Coronary artery (tissue), 2 donors: ENCODE results near the gene LRRK1.
A peak's percentile ranks its signal among the peaks of the same experiment; 100 is the strongest.

Experiments used
- DNase-seq: peaks from one replicate; pipeline ENCODE4 v3.0.0-alpha.2; 2017; ENCODE audit warnings: low spot score
- H3K27ac ChIP-seq, 2 donors: fragments of 200-600 bp; sonication (generic); one replicate each; pipeline ENCODE4 v1.5.1; 2016 to 2019
- H3K4me3 ChIP-seq: fragments of 200-600 bp; sonication (generic); 2 replicates; pipeline ENCODE4 v1.5.1; 2016; ENCODE audit warnings: mild to moderate bottlenecking, moderate library complexity
- CTCF ChIP-seq: fragments of 200-600 bp; sonication (generic); IDR thresholded peaks from one replicate; pipeline ENCODE4 v1.5.1; 2019; ENCODE audit warnings: antibody characterized with exemption

The LRRK1 gene

GRCh38 chr15:100958326-100959065, 39.3 kb downstream of the LRRK1 start:
- Histone ChIP-seq H3K27ac (no peak overlapping the region), H3K4me3 (no peak overlapping the region)
- TF ChIP-seq CTCF, result no peak
- no peak for DNase-seq

GRCh38 chr15:100959066-100960050, 40.2 kb downstream of the LRRK1 start:
- Histone ChIP-seq H3K4me3 (no peak overlapping the region), H3K27ac (no peak overlapping the region)
- no peak for TF ChIP-seq CTCF
- no peak for DNase-seq

DNA sequence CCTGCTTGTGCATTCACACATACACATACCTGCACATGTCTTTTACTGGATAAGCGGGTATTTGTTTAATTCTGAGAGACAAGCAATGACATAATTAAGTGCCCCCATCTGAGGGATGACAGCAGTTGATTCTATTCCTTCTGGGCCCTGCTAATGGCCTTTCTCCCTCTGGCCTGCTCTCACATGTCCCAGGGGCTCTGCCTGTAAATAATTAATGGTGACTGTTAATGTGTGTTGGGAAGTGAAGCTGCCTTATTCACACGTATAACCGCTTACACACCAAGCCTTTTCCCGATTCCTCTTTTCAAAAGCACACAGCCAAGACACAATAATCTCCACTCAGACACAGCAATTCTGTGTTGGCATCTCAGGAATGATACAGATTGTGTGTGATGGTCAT, 47.8 kb downstream of the LRRK1 start:
- Histone ChIP-seq H3K27ac (no peak overlapping the region), H3K4me3 (no peak overlapping the region)
- no peak for TF ChIP-seq CTCF
- DNase-seq, result no peak

- no peak for DNase-seq
- no peak for TF ChIP-seq CTCF
- Histone ChIP-seq H3K4me3 (no peak overlapping the region), H3K27ac (no peak overlapping the region)
Observed at GRCh38 chr15:100968050-100968966, 49.2 kb downstream of the LRRK1 start.

DNA sequence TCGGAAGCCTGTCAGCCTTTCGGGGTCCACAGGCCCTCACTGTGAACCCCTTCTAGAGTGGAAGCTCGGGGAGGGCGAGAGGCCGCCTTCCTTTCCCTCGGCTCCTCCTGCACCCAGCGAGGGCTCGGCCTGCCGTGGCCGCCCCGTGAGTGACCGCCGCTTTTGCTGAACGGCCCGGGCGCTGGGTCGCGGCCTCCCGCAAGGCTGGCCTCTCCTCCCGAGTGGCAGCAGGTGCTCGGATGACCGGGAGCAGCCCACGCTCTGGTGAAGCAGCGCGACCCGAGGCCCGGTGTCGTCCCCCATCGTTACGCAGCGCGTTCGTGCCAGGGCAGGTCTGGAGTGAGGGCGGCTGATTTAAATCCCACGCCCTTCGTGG, 53.8 kb downstream of the LRRK1 start:
- H3K27ac ChIP-seq, result no peak overlapping the region
- no peak for TF ChIP-seq CTCF
- DNase-seq, result no peak
- H3K4me3 ChIP-seq, result peak overlapping the region; percentile 57

GRCh38 chr15:100973351-100974111, 54.4 kb downstream of the LRRK1 start:
- TF ChIP-seq CTCF, result no peak
- DNase-seq, result no peak
- no peak overlapping the region for H3K27ac ChIP-seq
- H3K4me3 ChIP-seq, result peak overlapping the region; percentile 57
